GM19238 (cell line): ENCODE data around the gene G6PC1.
"Not testable (repeated sequence)": the region's sequence is repeated elsewhere in the genome, so short reads cannot be mapped to it uniquely, and the experiment has no call there.

Experiments used
- DNase-seq: peaks from one replicate; pipeline ENCODE4 v3.0.0; 2011; ENCODE audit warnings: low spot score; ENCODE audit not compliant: insufficient read length

The G6PC1 gene

GRCh38 chr17:42900460-42901331 lies at the start of gene G6PC1:
Gene G6PC1, plus strand, starts transcription at chr17:42900799. Its CDS starts 78 bp downstream, at chr17:42900877.
- no peak for DNase-seq

GRCh38 chr17:42850954-42851353 lies 49.6 kb upstream of the G6PC1 start, which contains the start of gene AOC3:
Gene AOC3, plus strand, starts transcription at chr17:42851199. Its CDS starts 145 bp downstream, at chr17:42851344.
- no peak for DNase-seq

- DNase-seq = not testable (repeated sequence)
Measured at GRCh38 chr17:42851371-42852240, 49.0 kb upstream of the G6PC1 start.

- DNase-seq = no peak
Measured at GRCh38 chr17:42852351-42852750, 48.2 kb upstream of the G6PC1 start.

GRCh38 chr17:42853004-42853403 lies 47.6 kb upstream of the G6PC1 start:
- no peak for DNase-seq

GRCh38 chr17:42853597-42853967 lies 47.0 kb upstream of the G6PC1 start:
- DNase-seq = no peak

- no peak for DNase-seq
Measured at GRCh38 chr17:42853968-42854790, 46.4 kb upstream of the G6PC1 start.

- no peak for DNase-seq
Measured at GRCh38 chr17:42855048-42855596, 45.5 kb upstream of the G6PC1 start.

GRCh38 chr17:42856093-42856492 lies 44.5 kb upstream of the G6PC1 start:
- DNase-seq = not testable (repeated sequence)

- not testable (repeated sequence) for DNase-seq
Measured at GRCh38 chr17:42856516-42856915, 44.1 kb upstream of the G6PC1 start.

GRCh38 chr17:42857389-42857788 lies 43.2 kb upstream of the G6PC1 start:
- DNase-seq = no peak

GRCh38 chr17:42865638-42866094 lies 34.9 kb upstream of the G6PC1 start:
- DNase-seq = no peak

- DNase-seq = no peak
Measured at GRCh38 chr17:42866216-42866615, 34.4 kb upstream of the G6PC1 start.

GRCh38 chr17:42866631-42867575 lies 33.7 kb upstream of the G6PC1 start:
- no peak for DNase-seq

GRCh38 chr17:42867694-42868261 lies 32.8 kb upstream of the G6PC1 start:
- DNase-seq = not testable (repeated sequence)

- no peak for DNase-seq
Measured at GRCh38 chr17:42868338-42868737, 32.3 kb upstream of the G6PC1 start.

GRCh38 chr17:42871647-42872046 lies 29.0 kb upstream of the G6PC1 start:
- DNase-seq = no peak

GRCh38 chr17:42872251-42872965 lies 28.2 kb upstream of the G6PC1 start:
- DNase-seq = no peak

GRCh38 chr17:42873315-42873714 lies 27.3 kb upstream of the G6PC1 start:
- DNase-seq = no peak
